Right lobe of liver (tissue), 4 donors: ENCODE measurements around the gene SF3A2.

ENCODE experiments used
- POLR2A ChIP-seq: fragments of 450-650 bp; IDR thresholded peaks from one replicate; pipeline ENCODE4 v1.6.1; 2017; ENCODE audit warnings: antibody characterized with exemption, mild to moderate bottlenecking
- TF ChIP-seq, protein P1 (sequence below), 4 donors: fragments of 200-600 bp in 3 of 4; fragments of 450-650 bp in 1 of 4; IDR thresholded peaks; one replicate each; pipeline versions ENCODE4 v1.5.1 to v1.8.0; 2016 to 2022; ENCODE audit warnings: antibody characterized with exemption in 4 of 4, mild to moderate bottlenecking in 2 of 4
- donor health status: DM: no; HTN: no; CAD: no.
- donor health status: DM: no; HTN: no; CAD: no.
- donor health status: DM: no; HTN: yes; CAD: no.

DNA sequence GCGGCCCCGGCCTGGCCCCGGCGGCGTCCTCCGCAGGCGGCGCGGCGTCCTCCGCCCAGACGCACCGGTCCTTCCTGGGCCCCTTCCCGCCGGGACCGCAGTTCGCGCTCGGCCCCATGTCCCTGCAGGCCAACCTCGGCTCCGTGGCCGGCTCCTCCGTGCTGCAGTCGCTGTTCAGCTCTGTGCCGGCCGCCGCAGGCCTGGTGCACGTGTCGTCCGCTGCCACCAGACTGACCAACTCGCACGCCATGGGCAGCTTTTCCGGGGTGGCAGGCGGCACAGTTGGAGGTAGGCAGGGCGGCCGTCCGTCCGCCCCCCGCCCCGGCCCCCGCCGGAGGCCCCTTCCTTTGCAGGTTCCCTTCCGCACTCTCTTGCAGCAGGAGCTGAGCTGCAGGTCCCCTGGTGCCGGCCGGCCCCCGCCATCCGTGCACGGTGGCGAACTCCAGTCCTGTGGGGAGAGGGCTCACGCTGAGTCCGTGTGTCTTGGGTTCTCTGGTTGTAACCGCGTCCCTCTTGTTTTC is 9.7 kb upstream of the SF3A2 start:
- no peak for TF ChIP-seq POLR2A
- TF ChIP-seq, protein P1, sequence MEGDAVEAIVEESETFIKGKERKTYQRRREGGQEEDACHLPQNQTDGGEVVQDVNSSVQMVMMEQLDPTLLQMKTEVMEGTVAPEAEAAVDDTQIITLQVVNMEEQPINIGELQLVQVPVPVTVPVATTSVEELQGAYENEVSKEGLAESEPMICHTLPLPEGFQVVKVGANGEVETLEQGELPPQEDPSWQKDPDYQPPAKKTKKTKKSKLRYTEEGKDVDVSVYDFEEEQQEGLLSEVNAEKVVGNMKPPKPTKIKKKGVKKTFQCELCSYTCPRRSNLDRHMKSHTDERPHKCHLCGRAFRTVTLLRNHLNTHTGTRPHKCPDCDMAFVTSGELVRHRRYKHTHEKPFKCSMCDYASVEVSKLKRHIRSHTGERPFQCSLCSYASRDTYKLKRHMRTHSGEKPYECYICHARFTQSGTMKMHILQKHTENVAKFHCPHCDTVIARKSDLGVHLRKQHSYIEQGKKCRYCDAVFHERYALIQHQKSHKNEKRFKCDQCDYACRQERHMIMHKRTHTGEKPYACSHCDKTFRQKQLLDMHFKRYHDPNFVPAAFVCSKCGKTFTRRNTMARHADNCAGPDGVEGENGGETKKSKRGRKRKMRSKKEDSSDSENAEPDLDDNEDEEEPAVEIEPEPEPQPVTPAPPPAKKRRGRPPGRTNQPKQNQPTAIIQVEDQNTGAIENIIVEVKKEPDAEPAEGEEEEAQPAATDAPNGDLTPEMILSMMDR (IDR thresholded peaks at IDR 0.05): no peak
